Hepatocyte (in vitro differentiated cells): ENCODE measurements around the gene CHST10. TPM values are rescaled to one million over a fixed set of nuclear protein-coding genes. Genes with fewer than 3 reads are reported as not detected.
A peak's percentile ranks its signal among the peaks of the same experiment; 100 is the strongest.
"Not testable (repeated sequence)": the region's sequence is repeated elsewhere in the genome, so short reads cannot be mapped to it uniquely, and the experiment has no call there.

ENCODE experiments used
- DNase-seq: peaks from one replicate; pipeline ENCODE4 v3.0.0-alpha.2; 2016; ENCODE audit warnings: low spot score
- H2AFZ ChIP-seq: fragments of 200-600 bp; sonication (generic); 2 replicates; pipeline ENCODE4 v1.6.0; 2016; ENCODE audit warnings: antibody characterized with exemption, mild to moderate bottlenecking
- H3K27ac ChIP-seq: fragments of 200-600 bp; sonication (generic); 2 replicates; pipeline ENCODE4 v1.5.1; 2016; ENCODE audit warnings: mild to moderate bottlenecking
- H3K27me3 ChIP-seq: fragments of 200-600 bp; sonication (generic); 2 replicates; pipeline ENCODE4 v1.6.1; 2016
- H3K36me3 ChIP-seq: fragments of 200-600 bp; sonication (generic); replicated peaks from 2 replicates; pipeline ENCODE4 v1.5.1; 2016; ENCODE audit warnings: low read depth; ENCODE audit not compliant: insufficient read depth
- H3K4me1 ChIP-seq: fragments of 200-600 bp; sonication (generic); 2 replicates; pipeline ENCODE4 v1.5.1; 2016; ENCODE audit warnings: mild to moderate bottlenecking, moderate library complexity; ENCODE audit not compliant: insufficient read depth
- H3K4me2 ChIP-seq: fragments of 200-600 bp; sonication (generic); 2 replicates; pipeline ENCODE4 v1.6.0; 2016
- H3K4me3 ChIP-seq: fragments of 200-600 bp; sonication (generic); 2 replicates; pipeline ENCODE4 v1.5.1; 2016; ENCODE audit warnings: mild to moderate bottlenecking
- H3K79me2 ChIP-seq: fragments of 200-600 bp; sonication (generic); 2 replicates; pipeline ENCODE4 v1.6.0; 2017; ENCODE audit warnings: mild to moderate bottlenecking
- H3K9me2 ChIP-seq: fragments of 200-600 bp; sonication (generic); replicated peaks from 2 replicates; pipeline ENCODE4 v1.6.0; 2017; ENCODE audit warnings: mild to moderate bottlenecking; ENCODE audit not compliant: insufficient read depth
- H3K9me3 ChIP-seq: fragments of 200-600 bp; sonication (generic); 2 replicates; pipeline ENCODE4 v1.5.1; 2016; ENCODE audit warnings: low read depth, mild to moderate bottlenecking
- H4K20me1 ChIP-seq: fragments of 200-600 bp; sonication (generic); 2 replicates; pipeline ENCODE4 v1.6.0; 2016; ENCODE audit warnings: mild to moderate bottlenecking; ENCODE audit not compliant: insufficient read depth, poor library complexity, severe bottlenecking
- EZH2 ChIP-seq: fragments of 200-600 bp; sonication (generic); IDR thresholded peaks from 2 replicates; pipeline ENCODE4 v1.6.1; 2016; ENCODE audit warnings: antibody characterized with exemption, mild to moderate bottlenecking, borderline replicate concordance
- EZH2phosphoT487 ChIP-seq: fragments of 200-600 bp; sonication (generic); IDR thresholded peaks from one replicate; pipeline ENCODE4 v1.6.1; 2018; ENCODE audit warnings: antibody characterized with exemption, mild to moderate bottlenecking, low read depth, moderate library complexity; ENCODE audit not compliant: unreplicated experiment, severe bottlenecking
- WGBS: methylation state at CpG from one replicate; pipeline ENCODE4 v1.1.6; 2016; ENCODE audit warnings: low lambda C conversion rate; ENCODE audit errors: missing lambda C conversion rate; 5-methylcytosine and 5-hydroxymethylcytosine counted together
- polyA plus RNA-seq: library from polyadenylated mRNA; unstranded; fragments of >200 nt; fragmentation: Nextera tagmentation; extraction: Ambion mirVana; gene quantifications from 2 replicates; pipeline ENCODE4 v1.2.1, GENCODE V29; 2016
- total RNA-seq: library from RNA; depleted of rRNA; stranded (reverse); fragments of >200 nt; gene quantifications from 2 replicates; pipeline ENCODE4 v1.2.3, GENCODE V29; 2014
- TF ChIP-seq, protein P1 (sequence below): fragments of 200-600 bp; sonication (generic); IDR thresholded peaks from 2 replicates; pipeline ENCODE4 v1.5.1; 2016; ENCODE audit warnings: antibody characterized with exemption, mild to moderate bottlenecking; ENCODE audit not compliant: poor library complexity

The CHST10 gene
- total RNA-seq (14.3 and 15.3 TPM in 2 replicates), polyA plus RNA-seq (8.0 and 11.9 TPM in 2 replicates)

DNA sequence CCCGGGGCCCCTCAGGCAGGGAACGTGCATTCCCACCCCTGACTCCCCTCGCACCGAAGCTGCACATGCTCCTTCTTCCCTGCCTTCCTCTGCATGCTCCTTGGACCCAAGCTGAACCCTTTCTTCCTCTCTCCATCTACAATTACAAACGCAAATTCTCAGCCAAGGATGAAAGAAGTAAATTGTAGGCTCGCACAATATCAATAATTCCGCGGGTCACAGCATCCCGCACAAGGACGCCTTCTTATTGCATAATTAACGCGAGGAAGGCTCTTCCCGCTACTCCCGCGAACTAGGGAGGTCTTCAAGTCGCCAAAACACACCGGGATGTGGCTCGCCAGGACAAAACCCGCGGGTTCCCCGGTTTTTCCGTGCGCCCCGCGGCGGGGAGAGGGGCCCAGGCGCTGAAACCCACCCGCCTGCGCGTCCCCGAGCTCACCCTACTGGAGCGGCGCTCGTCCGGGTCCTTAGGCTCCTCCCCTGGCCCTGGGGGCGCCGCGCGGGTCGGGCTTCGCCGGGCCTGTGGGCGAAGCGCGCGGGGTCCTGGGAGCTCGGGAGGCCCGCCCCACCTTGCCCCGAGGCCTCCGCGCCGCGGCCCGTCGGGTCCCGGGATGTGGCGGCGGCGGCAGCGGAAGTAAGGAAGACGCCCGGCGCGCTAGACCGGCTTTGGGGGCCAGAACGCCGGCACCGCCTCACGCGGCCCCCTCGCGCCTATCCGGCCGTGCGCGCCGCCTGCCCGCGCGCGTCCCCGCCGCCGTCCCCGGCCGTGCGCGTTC, at the start of gene CHST10:
CHST10 (minus strand) TSS at position 734 of the 776 bp plus-strand sequence. CDS start 10,993 bp downstream, outside the sequence.
- Histone ChIP-seq H3K4me1 (peaks cover 4% of the 10 kb centered on the region), H3K4me2 (peak within 1 kb of the TSS; percentile 90), H3K27me3 (no peaks in the 10 kb centered on the region), H3K9me2 (no peaks in the 10 kb centered on the region), H3K27ac (peak within 1 kb of the TSS; percentile 92), H4K20me1 (no peaks in the 10 kb centered on the region), H3K9me3 (no peaks in the 10 kb centered on the region), H3K79me2 (peaks cover 12% of the 10 kb centered on the region), H2AFZ (peak within 1 kb of the TSS; percentile 98), H3K36me3 (no peaks in the 10 kb centered on the region), H3K4me3 (peak within 1 kb of the TSS; percentile 96)
- peak; percentile 83 for DNase-seq
- TF ChIP-seq EZH2phosphoT487, result no peak
- 1% methylated on average over 77 of the region's 88 CpGs for WGBS

- Histone ChIP-seq H3K4me2 (no peak overlapping the region), H3K9me3 (no peaks in the 10 kb centered on the region), H3K27ac (no peak overlapping the region), H2AFZ (no peak overlapping the region), H3K79me2 (no peaks in the 10 kb centered on the region), H3K36me3 (no peaks in the 10 kb centered on the region), H3K9me2 (no peaks in the 10 kb centered on the region), H4K20me1 (no peaks in the 10 kb centered on the region), H3K4me3 (no peak overlapping the region), H3K4me1 (no peaks in the 10 kb centered on the region), H3K27me3 (no peaks in the 10 kb centered on the region)
- no peak for DNase-seq
- WGBS, result 89% methylated on average over 1 of the region's 1 CpG
- TF ChIP-seq, protein P1, sequence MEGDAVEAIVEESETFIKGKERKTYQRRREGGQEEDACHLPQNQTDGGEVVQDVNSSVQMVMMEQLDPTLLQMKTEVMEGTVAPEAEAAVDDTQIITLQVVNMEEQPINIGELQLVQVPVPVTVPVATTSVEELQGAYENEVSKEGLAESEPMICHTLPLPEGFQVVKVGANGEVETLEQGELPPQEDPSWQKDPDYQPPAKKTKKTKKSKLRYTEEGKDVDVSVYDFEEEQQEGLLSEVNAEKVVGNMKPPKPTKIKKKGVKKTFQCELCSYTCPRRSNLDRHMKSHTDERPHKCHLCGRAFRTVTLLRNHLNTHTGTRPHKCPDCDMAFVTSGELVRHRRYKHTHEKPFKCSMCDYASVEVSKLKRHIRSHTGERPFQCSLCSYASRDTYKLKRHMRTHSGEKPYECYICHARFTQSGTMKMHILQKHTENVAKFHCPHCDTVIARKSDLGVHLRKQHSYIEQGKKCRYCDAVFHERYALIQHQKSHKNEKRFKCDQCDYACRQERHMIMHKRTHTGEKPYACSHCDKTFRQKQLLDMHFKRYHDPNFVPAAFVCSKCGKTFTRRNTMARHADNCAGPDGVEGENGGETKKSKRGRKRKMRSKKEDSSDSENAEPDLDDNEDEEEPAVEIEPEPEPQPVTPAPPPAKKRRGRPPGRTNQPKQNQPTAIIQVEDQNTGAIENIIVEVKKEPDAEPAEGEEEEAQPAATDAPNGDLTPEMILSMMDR, result no peak
- TF ChIP-seq EZH2phosphoT487, result no peak
- no peak for TF ChIP-seq EZH2
These were observed 43.5 kb upstream of the CHST10 start for GRCh38 chr2:100460904-100461530.

DNA sequence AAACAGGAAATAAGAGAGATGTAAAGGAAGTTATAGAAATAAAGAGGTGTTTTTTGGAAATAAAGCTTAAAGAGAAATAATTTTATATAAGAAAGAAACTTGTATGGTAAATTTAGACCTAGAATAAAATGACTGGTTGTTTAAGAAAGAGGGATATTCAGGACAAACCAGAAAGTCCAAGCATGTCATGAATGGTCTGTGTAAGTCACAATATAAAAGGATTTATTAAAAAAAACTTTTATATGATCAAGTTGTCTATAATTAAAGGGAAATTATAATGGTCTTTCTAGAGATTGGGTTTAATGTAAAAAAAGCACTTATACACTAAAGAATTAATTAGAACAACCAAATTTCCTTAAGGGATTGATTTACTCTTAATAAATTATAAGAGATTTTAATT, 38.9 kb upstream of the CHST10 start:
- not testable (repeated sequence) for H4K20me1 ChIP-seq, H3K36me3 ChIP-seq, DNase-seq, H3K4me3 ChIP-seq, H3K9me3 ChIP-seq, H3K79me2 ChIP-seq, H3K9me2 ChIP-seq, H3K27me3 ChIP-seq, H3K4me2 ChIP-seq, H2AFZ ChIP-seq, H3K4me1 ChIP-seq, H3K27ac ChIP-seq

- TF ChIP-seq EZH2, result no peak
- no peak for TF ChIP-seq EZH2phosphoT487
- TF ChIP-seq, protein P1, result no peak
- no peak for DNase-seq
- H3K4me1 ChIP-seq, result no peaks in the 10 kb centered on the region
- no peak overlapping the region for H3K4me3 ChIP-seq
- H3K4me2 ChIP-seq, result no peak overlapping the region
- H3K36me3 ChIP-seq, result no peaks in the 10 kb centered on the region
- no peaks in the 10 kb centered on the region for H3K9me3 ChIP-seq
- H3K79me2 ChIP-seq, result no peaks in the 10 kb centered on the region
- no peak overlapping the region for H3K27ac ChIP-seq
- no peaks in the 10 kb centered on the region for H4K20me1 ChIP-seq
- no peak overlapping the region for H2AFZ ChIP-seq
- H3K27me3 ChIP-seq, result no peaks in the 10 kb centered on the region
- WGBS, result 69% methylated on average over 4 of the region's 4 CpGs
- H3K9me2 ChIP-seq, result no peaks in the 10 kb centered on the region
These were observed 36.4 kb upstream of the CHST10 start for GRCh38 chr2:100453853-100454252.
